ENCODE measurements around the gene YPEL4.

The YPEL4 gene

DNA sequence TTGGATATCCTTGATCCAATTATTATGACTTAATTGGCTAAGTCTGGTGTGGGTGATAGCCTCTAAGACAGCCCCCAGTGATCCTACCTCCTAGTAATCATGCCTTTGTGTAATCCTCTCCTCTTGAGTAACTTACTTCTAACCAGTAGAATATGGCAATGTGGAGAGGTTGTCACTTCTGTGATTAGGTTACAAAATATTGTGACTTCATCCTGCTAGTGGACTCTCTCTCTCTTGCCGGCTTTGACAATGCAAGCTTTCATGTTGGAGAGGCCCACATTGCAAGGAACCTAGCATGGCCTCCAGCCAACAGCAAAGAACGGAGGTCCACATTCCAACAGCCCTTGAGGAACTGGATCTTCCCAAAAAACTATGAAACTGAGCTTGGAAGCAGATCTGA, 19.5 kb downstream of the YPEL4 start:
- no peak for DNase-seq

DNA sequence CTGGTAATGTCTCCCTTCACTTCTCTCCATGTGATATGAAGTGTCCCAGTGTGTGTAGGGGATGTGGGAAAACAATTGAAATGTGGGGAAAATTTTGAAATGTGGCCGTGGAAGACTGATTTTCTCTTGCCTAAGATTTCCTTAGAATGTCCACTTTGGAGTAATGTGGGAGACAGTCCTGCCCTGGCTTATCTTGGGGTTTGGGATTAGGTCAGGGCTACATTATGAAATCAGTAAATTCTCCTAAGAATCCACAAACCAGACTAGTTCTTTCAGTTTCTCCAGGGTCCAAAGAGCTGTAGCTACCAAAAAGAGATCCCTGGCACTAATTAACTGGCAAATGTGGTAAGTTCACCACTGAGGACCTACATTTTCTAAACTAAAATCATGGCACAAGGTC, 22.8 kb downstream of the YPEL4 start:
- DNase-seq: no peak

GRCh38 chr11:57624864-57625263, 24.8 kb downstream of the YPEL4 start:
- no peak for DNase-seq

GRCh38 chr11:57622263-57622662, 27.4 kb downstream of the YPEL4 start:
- DNase-seq: no peak

- DNase-seq: no peak
Measured at GRCh38 chr11:57620467-57620866, 29.2 kb downstream of the YPEL4 start.

GRCh38 chr11:57619331-57619730, 30.4 kb downstream of the YPEL4 start:
- no peak for DNase-seq

- no peak for DNase-seq
Measured at GRCh38 chr11:57618438-57618837, 31.3 kb downstream of the YPEL4 start.

GRCh38 chr11:57616595-57616994, 33.1 kb downstream of the YPEL4 start:
- DNase-seq: no peak

GRCh38 chr11:57615308-57615707, 34.4 kb downstream of the YPEL4 start:
- no peak for DNase-seq

DNA sequence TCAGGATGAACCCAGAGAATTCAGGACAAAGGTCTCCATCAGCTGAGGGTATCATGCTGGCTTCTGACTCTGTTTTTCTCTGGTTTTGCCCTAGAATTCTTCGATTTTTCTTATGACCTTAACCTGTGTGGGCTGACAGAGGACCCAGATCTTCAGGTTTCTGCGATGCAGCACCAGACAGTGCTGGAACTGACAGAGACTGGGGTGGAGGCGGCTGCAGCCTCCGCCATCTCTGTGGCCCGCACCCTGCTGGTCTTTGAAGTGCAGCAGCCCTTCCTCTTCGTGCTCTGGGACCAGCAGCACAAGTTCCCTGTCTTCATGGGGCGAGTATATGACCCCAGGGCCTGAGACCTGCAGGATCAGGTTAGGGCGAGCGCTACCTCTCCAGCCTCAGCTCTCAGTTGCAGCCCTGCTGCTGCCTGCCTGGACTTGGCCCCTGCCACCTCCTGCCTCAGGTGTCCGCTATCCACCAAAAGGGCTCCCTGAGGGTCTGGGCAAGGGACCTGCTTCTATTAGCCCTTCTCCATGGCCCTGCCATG, 35.4 kb downstream of the YPEL4 start:
- DNase-seq: no peak

DNA sequence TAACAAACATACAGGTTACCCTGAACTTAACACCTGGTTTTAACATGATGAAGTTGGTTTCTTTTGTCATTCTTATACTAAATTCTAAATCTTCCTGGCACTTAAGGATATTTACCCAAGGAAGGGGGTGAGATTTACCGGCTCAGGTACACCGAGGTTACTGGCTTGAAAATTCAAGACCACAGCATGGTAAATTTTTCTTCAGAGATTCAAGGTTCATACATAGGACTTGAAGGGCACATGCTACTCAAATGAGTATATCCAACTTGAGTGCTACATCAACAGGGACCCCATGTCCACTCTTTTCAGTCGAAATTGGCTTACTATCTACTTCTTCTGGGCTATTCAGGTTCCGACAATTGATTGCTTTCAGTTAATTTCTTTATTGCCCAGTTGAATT, 39.5 kb downstream of the YPEL4 start:
- DNase-seq: no peak

- no peak for DNase-seq
Measured at GRCh38 chr11:57605028-57605420, 44.7 kb downstream of the YPEL4 start.

DNA sequence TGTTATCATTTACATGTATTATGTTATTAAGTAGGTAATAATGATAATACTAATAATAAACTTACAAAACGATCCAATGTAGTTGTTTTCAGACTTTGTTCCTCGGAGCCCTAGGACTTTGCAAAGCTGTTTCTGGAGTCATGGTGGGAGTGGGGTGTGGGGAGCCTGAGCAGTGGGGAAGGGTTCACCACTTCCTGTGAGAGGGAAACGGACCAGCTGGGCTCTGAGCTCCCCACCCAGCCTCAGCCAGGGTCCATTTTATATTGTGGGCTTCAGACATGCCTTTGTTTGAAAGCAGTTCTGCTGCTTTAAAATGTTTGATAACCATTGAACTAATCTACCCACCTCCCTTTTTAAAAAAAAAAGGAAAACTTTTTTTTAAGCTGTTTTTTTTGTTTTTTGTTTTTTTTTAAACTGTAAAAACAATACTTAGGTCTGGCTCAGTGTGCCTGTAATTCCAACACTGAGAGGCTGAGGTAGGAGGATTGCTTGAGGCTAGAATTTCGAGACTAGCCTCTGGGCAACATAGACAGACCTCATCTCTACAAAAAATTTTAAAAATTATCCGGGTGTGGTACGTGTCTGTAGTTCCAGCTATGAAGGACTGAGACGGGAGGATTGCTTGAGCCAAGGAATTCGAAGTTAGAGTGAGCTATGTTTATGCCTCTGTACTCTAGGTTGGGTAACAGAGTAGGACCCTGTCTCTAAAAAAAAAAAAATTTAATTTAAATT, 45.2 kb downstream of the YPEL4 start:
- DNase-seq: no peak

DNA sequence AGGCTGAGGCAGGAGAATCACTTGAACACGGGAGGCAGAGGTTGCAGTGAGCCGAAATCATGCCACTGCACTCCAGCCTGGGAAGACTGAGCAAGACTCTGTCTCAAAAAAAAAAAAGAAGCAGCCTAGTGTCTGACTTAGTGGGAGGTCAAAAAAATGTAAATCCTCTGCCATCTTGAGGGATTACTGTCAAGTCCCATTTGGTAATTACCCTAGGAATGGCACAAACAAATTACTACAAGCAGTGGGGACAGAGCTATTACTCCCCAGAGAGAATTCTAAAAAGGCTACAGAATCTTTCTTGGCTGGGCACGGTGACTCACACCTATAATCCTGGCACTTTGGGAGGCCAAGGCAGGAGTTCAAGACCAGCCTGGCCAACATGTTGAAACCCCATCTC, 48.4 kb downstream of the YPEL4 start:
- no peak for DNase-seq

DNA sequence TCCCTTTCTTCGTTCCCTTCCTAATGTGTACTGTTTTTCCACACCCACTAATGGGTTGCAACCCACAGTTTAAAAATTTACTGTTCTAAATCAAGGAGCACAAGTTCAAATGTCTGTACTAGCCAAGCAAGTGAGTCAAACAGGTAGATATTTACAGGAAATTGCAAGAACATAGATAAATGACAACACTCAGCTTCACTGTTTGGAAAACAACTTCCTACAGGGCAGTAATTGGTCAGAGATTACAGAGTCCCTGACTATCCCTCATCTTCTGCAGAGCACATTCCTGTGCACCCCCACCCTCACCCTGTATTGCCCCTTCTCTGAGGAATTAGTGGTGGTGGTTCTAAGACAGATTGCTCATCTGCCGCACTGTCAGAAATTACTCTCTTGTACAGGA, 50.3 kb downstream of the YPEL4 start:
- no peak for DNase-seq

- DNase-seq: no peak
Measured at GRCh38 chr11:57598831-57599155, 50.9 kb downstream of the YPEL4 start.

- no peak for DNase-seq
Measured at GRCh38 chr11:57597916-57598830, 51.5 kb downstream of the YPEL4 start.

DNA sequence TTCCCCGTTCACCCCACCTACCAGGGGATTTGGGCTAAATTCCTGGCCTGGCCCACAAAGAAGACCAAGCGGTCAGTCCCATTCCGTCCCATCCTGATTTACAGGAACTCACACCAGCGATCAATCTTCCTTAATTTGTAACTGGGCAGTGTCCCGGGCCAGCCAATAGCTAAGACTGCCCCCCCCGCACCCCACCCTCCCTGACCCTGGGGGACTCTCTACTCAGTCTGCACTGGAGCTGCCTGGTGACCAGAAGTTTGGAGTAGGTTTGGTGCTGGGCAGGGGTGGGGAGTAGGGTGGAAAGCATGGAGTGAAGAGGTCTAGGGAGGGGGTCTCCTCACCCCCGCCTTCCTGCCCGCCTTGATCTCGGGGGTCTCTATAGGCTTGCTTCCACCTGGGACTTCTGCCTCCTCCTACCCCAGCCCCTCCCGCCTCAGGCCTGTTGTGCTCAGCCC, 52.2 kb downstream of the YPEL4 start, which contains the start of gene SERPING1:
SERPING1 (plus strand) TSS at position 225 of the 455 bp plus-strand sequence. CDS start 586 bp downstream, outside the sequence.
- no peak for DNase-seq

- DNase-seq: no peak
Measured at GRCh38 chr11:57596266-57596885, 53.3 kb downstream of the YPEL4 start.
